ENCODE data around the gene ETFB.

The ETFB gene

GRCh38 chr19:51337141-51337860, 28.9 kb downstream of the ETFB start:
- TF ChIP-seq, protein P1, sequence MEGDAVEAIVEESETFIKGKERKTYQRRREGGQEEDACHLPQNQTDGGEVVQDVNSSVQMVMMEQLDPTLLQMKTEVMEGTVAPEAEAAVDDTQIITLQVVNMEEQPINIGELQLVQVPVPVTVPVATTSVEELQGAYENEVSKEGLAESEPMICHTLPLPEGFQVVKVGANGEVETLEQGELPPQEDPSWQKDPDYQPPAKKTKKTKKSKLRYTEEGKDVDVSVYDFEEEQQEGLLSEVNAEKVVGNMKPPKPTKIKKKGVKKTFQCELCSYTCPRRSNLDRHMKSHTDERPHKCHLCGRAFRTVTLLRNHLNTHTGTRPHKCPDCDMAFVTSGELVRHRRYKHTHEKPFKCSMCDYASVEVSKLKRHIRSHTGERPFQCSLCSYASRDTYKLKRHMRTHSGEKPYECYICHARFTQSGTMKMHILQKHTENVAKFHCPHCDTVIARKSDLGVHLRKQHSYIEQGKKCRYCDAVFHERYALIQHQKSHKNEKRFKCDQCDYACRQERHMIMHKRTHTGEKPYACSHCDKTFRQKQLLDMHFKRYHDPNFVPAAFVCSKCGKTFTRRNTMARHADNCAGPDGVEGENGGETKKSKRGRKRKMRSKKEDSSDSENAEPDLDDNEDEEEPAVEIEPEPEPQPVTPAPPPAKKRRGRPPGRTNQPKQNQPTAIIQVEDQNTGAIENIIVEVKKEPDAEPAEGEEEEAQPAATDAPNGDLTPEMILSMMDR (IDR thresholded peaks at IDR 0.05; ENCODE audit: control insufficient read depth, insufficient read depth, low read depth, low read length, missing control alignments) = no peak
- H3K4me3 ChIP-seq (ENCODE audit: control insufficient read depth, low read depth, low read length) = no peak overlapping the region
- no peak for DNase-seq (ENCODE audit: low read depth)

DNA sequence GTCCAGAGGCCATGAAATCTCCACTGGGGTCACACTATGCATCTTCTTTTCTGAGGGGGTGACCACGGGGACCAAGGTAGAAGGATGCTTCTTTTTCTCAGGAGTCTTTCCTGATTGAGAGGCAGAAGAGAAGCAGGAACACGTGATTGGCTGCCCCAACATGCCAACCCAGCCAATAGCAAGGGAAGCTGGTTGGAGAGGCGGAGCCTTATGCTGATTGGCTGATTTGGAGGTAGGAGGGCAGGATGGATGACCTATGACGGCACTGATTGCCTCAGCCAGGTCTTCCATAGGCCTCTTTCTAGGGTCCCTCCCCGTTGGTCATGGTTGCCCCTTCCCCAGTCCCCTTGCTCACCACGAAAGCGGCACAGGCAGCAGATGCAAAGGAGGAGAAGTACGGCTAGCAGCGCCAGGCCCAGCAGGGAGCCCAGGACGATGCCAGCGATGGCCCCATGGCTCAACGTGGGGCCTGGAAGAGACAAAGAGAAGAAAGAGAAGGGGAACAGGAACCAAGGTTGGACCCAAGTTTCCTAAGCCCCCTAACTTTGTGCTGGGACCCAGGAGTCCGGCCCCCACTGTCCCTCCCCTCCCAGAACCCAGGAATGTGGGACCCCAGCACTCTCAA, 32.2 kb downstream of the ETFB start:
- DNase-seq (ENCODE audit: low read depth) = no peak
- TF ChIP-seq, protein P1 (IDR thresholded peaks at IDR 0.05; ENCODE audit: control insufficient read depth, insufficient read depth, low read depth, low read length, missing control alignments) = no peak
- no peak overlapping the region for H3K4me3 ChIP-seq (ENCODE audit: control insufficient read depth, low read depth, low read length)

GRCh38 chr19:51331716-51332115, 34.5 kb downstream of the ETFB start:
- DNase-seq (ENCODE audit: low read depth) = no peak
- TF ChIP-seq, protein P1 (IDR thresholded peaks at IDR 0.05; ENCODE audit: control insufficient read depth, insufficient read depth, low read depth, low read length, missing control alignments) = no peak
- no peak overlapping the region for H3K4me3 ChIP-seq (ENCODE audit: control insufficient read depth, low read depth, low read length)

DNA sequence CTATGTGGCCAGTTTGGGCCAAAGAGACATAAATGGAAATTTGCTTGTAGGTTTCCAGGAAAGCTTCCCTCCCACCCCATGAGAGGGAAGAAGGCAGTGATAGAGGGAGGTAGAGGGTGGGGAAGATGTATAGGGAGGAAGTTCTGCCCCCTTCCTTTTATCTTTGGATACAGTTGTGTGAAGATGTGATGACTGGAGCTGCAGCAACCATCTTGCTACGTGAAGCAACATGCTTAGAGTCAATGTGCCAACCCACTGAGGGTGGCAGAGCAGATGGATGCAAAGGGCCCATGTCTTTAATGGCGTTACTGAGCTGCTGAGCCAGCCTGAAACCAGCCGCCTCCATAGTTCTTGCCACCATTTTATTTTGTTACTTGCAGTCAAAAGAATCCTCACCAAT, 35.0 kb downstream of the ETFB start:
- TF ChIP-seq, protein P1 (IDR thresholded peaks at IDR 0.05; ENCODE audit: control insufficient read depth, insufficient read depth, low read depth, low read length, missing control alignments) = no peak
- no peak for DNase-seq (ENCODE audit: low read depth)
- no peak overlapping the region for H3K4me3 ChIP-seq (ENCODE audit: control insufficient read depth, low read depth, low read length)

GRCh38 chr19:51330366-51330765, 35.8 kb downstream of the ETFB start:
- no peak for DNase-seq (ENCODE audit: low read depth)
- H3K4me3 ChIP-seq (ENCODE audit: control insufficient read depth, low read depth, low read length) = no peak overlapping the region
- TF ChIP-seq, protein P1 (IDR thresholded peaks at IDR 0.05; ENCODE audit: control insufficient read depth, insufficient read depth, low read depth, low read length, missing control alignments) = no peak

- no peak for DNase-seq (ENCODE audit: low read depth)
- no peak overlapping the region for H3K4me3 ChIP-seq (ENCODE audit: control insufficient read depth, low read depth, low read length)
Measured at GRCh38 chr19:51329411-51329810, 36.8 kb downstream of the ETFB start.

More at GRCh38 chr19:51329411-51329810, 36.8 kb downstream of the ETFB start:
- TF ChIP-seq, protein P1 (IDR thresholded peaks at IDR 0.05; ENCODE audit: control insufficient read depth, insufficient read depth, low read depth, low read length, missing control alignments) = no peak

Measured in AG09309 (cell line).